SK-N-SH treated with all-trans-retinoic acid at 6 μM for 48 hours (cell line): ENCODE data around the gene NUDT21.

Experiments
- ATAC-seq: fragments of 200-7000 bp; cut with Tn5 transposase; 3 replicates; pipeline ENCODE4 v1.9.1; 2020; ENCODE audit warnings: mild to moderate bottlenecking, moderate library complexity
- BACH2 ChIP-seq: fragments of 250-450 bp; sonication (Bioruptor Pico); IDR thresholded peaks from 2 replicates; pipeline ENCODE4 v1.9.0; 2021; ENCODE audit warnings: mild to moderate bottlenecking, borderline replicate concordance
- CSDC2 ChIP-seq: fragments of 250-450 bp; sonication (Bioruptor Pico); IDR thresholded peaks from 2 replicates; pipeline ENCODE4 v1.5.0; 2020; ENCODE audit warnings: mild to moderate bottlenecking, moderate library complexity
- ESRRG ChIP-seq: fragments of 250-450 bp; sonication (Bioruptor Pico); IDR thresholded peaks from 2 replicates; pipeline ENCODE4 v1.6.1; 2021; ENCODE audit warnings: mild to moderate bottlenecking
- GLIS3 ChIP-seq: fragments of 250-450 bp; sonication (Bioruptor Pico); IDR thresholded peaks from 2 replicates; pipeline ENCODE4 v1.5.0; 2020; ENCODE audit warnings: mild to moderate bottlenecking, moderate library complexity
- ISL1 ChIP-seq: fragments of 250-450 bp; sonication (Bioruptor Pico); IDR thresholded peaks from 2 replicates; pipeline ENCODE4 v2.1.2; 2022; ENCODE audit warnings: mild to moderate bottlenecking, moderate library complexity
- OSR1 ChIP-seq: fragments of 250-450 bp; sonication (Bioruptor Pico); IDR thresholded peaks from 2 replicates; pipeline ENCODE4 v1.8.0; 2022; ENCODE audit warnings: moderate library complexity, mild to moderate bottlenecking, inconsistent platforms
- POU6F1 ChIP-seq: fragments of 250-450 bp; sonication (Bioruptor Pico); IDR thresholded peaks from 2 replicates; pipeline ENCODE4 v1.8.0; 2021; ENCODE audit warnings: low read depth, mild to moderate bottlenecking, moderate library complexity, borderline replicate concordance
- PPARA ChIP-seq: fragments of 250-450 bp; sonication (Bioruptor Pico); IDR thresholded peaks from 2 replicates; pipeline ENCODE4 v1.5.0; 2020; ENCODE audit warnings: mild to moderate bottlenecking, borderline replicate concordance
- RARB ChIP-seq: fragments of 250-450 bp; sonication (Bioruptor Pico); IDR thresholded peaks from 2 replicates; pipeline ENCODE4 v1.8.0; 2021; ENCODE audit warnings: mild to moderate bottlenecking, moderate library complexity
- SNAI2 ChIP-seq: fragments of 250-450 bp; sonication (Bioruptor Pico); IDR thresholded peaks from 2 replicates; pipeline ENCODE4 v1.5.0; 2020; ENCODE audit warnings: mild to moderate bottlenecking, moderate library complexity
- TCF4 ChIP-seq: fragments of 250-450 bp; sonication (Bioruptor Pico); IDR thresholded peaks from 2 replicates; pipeline ENCODE4 v1.8.0; 2021; ENCODE audit warnings: mild to moderate bottlenecking, moderate library complexity, borderline replicate concordance
- TOX ChIP-seq: fragments of 250-450 bp; sonication (Bioruptor Pico); IDR thresholded peaks from 2 replicates; pipeline ENCODE4 v1.8.0; 2021; ENCODE audit warnings: mild to moderate bottlenecking, moderate library complexity, borderline replicate concordance
- ZC3H10 ChIP-seq: fragments of 250-450 bp; sonication (Bioruptor Pico); IDR thresholded peaks from 2 replicates; pipeline ENCODE4 v1.5.1; 2021; ENCODE audit warnings: mild to moderate bottlenecking, moderate library complexity
- ZFP3 ChIP-seq: fragments of 250-450 bp; sonication (Bioruptor Pico); IDR thresholded peaks from 2 replicates; pipeline ENCODE4 v1.5.0; 2020; ENCODE audit warnings: mild to moderate bottlenecking, moderate library complexity
- ZFP30 ChIP-seq: fragments of 450-650 bp; formaldehyde crosslinking; IDR thresholded peaks from 2 replicates; pipeline ENCODE4 v1.5.0; 2022; ENCODE audit warnings: mild to moderate bottlenecking, moderate library complexity
- ZNF565 ChIP-seq: fragments of 450-650 bp; formaldehyde crosslinking; conservative IDR thresholded peaks from 2 replicates; pipeline ENCODE4 v1.5.0; 2020; ENCODE audit warnings: low read depth, mild to moderate bottlenecking, moderate library complexity
- ZNF8 ChIP-seq: fragments of 450-650 bp; formaldehyde crosslinking; IDR thresholded peaks from 2 replicates; pipeline ENCODE4 v1.5.0; 2020; ENCODE audit warnings: mild to moderate bottlenecking, moderate library complexity
- TF ChIP-seq, protein P1 (sequence below): fragments of 250-450 bp; sonication (Bioruptor Pico); IDR thresholded peaks from 2 replicates; pipeline ENCODE4 v1.5.1; 2021; ENCODE audit warnings: mild to moderate bottlenecking, moderate library complexity
- TF ChIP-seq, protein P2 (sequence below): fragments of 250-450 bp; sonication (Bioruptor Pico); IDR thresholded peaks from 2 replicates; pipeline ENCODE4 v1.8.0; 2020; ENCODE audit warnings: mild to moderate bottlenecking, moderate library complexity, borderline replicate concordance
- TF ChIP-seq, protein P3 (sequence below): fragments of 250-450 bp; sonication (Bioruptor Pico); IDR thresholded peaks from 2 replicates; pipeline ENCODE4 v1.5.1; 2020; ENCODE audit warnings: low read depth, mild to moderate bottlenecking, moderate library complexity

NUDT21 gene

DNA sequence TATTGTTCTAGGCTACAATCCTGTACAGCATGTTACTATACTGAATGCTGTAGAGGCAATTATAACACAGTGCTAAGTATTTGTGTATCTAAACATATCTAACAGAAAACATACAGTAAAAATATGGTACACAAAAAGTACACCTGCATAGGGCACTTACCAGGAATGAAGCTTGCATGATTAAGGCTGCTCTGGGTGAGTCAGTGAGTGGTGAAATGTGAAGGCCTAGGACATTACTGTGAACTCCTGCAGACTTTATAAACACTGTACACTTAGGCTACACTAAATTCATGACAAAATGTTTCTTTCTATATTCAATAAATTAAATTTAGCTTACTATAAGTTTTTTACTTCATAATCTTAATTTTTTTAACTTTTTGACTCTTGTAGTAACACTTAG lies 62.9 kb downstream of the NUDT21 start:
- no peak for ATAC-seq
- TF ChIP-seq SNAI2 (CRISPR knock-in tag), result no peak
- TF ChIP-seq CSDC2 (CRISPR knock-in tag), result no peak
- no peak for TF ChIP-seq TCF4 (CRISPR knock-in tag)
- TF ChIP-seq, protein P1, sequence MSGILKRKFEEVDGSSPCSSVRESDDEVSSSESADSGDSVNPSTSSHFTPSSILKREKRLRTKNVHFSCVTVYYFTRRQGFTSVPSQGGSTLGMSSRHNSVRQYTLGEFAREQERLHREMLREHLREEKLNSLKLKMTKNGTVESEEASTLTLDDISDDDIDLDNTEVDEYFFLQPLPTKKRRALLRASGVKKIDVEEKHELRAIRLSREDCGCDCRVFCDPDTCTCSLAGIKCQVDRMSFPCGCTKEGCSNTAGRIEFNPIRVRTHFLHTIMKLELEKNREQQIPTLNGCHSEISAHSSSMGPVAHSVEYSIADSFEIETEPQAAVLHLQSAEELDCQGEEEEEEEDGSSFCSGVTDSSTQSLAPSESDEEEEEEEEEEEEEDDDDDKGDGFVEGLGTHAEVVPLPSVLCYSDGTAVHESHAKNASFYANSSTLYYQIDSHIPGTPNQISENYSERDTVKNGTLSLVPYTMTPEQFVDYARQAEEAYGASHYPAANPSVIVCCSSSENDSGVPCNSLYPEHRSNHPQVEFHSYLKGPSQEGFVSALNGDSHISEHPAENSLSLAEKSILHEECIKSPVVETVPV (CRISPR knock-in tag), result no peak
- TF ChIP-seq GLIS3, result no peak
- TF ChIP-seq RARB, result no peak
- no peak for TF ChIP-seq ZFP30 (CRISPR knock-in tag)
- TF ChIP-seq OSR1 (CRISPR knock-in tag), result no peak
- no peak for TF ChIP-seq PPARA (CRISPR knock-in tag)
- no peak for TF ChIP-seq ZC3H10 (CRISPR knock-in tag)
- TF ChIP-seq ZFP3, result no peak
- TF ChIP-seq, protein P2, sequence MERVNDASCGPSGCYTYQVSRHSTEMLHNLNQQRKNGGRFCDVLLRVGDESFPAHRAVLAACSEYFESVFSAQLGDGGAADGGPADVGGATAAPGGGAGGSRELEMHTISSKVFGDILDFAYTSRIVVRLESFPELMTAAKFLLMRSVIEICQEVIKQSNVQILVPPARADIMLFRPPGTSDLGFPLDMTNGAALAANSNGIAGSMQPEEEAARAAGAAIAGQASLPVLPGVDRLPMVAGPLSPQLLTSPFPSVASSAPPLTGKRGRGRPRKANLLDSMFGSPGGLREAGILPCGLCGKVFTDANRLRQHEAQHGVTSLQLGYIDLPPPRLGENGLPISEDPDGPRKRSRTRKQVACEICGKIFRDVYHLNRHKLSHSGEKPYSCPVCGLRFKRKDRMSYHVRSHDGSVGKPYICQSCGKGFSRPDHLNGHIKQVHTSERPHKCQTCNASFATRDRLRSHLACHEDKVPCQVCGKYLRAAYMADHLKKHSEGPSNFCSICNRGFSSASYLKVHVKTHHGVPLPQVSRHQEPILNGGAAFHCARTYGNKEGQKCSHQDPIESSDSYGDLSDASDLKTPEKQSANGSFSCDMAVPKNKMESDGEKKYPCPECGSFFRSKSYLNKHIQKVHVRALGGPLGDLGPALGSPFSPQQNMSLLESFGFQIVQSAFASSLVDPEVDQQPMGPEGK (CRISPR knock-in tag), result no peak
- no peak for TF ChIP-seq ISL1 (CRISPR knock-in tag)
- TF ChIP-seq, protein P3, sequence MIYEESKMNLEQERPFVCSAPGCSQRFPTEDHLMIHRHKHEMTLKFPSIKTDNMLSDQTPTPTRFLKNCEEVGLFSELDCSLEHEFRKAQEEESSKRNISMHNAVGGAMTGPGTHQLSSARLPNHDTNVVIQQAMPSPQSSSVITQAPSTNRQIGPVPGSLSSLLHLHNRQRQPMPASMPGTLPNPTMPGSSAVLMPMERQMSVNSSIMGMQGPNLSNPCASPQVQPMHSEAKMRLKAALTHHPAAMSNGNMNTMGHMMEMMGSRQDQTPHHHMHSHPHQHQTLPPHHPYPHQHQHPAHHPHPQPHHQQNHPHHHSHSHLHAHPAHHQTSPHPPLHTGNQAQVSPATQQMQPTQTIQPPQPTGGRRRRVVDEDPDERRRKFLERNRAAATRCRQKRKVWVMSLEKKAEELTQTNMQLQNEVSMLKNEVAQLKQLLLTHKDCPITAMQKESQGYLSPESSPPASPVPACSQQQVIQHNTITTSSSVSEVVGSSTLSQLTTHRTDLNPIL (CRISPR knock-in tag), result no peak
- TF ChIP-seq ZNF8 (CRISPR knock-in tag), result no peak
- no peak for TF ChIP-seq ESRRG (CRISPR knock-in tag)
- no peak for TF ChIP-seq POU6F1 (CRISPR knock-in tag)

DNA sequence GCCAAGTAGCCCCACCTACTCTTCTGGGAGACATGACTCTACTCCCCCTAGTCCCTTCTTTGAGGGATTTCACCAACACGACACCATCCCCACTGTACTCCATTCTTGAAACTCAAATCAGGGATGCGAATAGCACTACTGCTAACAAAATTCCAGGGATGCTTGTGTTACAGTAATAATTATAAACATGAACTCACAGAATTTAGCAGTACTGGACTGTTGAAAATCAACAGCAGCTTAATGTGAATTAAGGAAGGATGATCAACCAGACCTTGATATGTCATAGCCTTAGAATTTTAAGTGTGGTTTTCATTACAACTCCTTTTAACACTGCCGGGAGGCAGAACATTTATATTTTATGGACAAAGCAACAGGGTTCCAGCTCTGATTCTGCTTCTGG lies 63.7 kb downstream of the NUDT21 start:
- TF ChIP-seq ZNF565 (CRISPR knock-in tag), result no peak
- no peak for TF ChIP-seq BACH2
- TF ChIP-seq PPARA (CRISPR knock-in tag), result no peak
- no peak for TF ChIP-seq ZNF8 (CRISPR knock-in tag)
- no peak for ATAC-seq

DNA sequence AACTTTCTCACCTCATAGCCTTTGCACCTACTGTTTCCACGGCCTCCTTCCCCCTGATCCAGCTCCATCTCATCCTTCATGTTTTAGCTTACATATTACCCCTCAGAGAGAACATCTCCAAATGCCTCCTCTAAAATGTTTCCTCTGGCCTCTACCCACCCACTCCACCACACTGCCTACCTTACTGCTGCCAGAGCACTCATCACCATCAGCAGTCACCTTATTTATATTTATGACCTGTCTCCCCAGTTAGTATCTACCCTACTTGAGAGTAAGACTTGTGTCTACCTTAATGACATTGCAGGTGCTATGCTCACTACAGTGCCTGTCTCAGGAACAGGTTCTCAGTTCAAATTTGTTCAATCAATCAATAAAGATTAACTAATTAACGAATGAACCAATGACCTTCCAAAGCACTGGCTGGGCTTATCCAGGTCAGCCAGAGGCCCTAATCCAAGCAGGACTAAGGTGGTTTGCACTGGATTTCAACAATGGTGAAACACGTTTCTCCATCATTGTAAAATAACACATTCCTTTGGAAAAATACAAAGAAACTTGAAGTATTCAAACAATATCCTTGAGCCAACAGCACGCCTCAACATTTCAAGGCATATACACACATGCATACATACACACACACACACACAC lies 66.9 kb downstream of the NUDT21 start:
- no peak for TF ChIP-seq PPARA (CRISPR knock-in tag)
- TF ChIP-seq CSDC2 (CRISPR knock-in tag), result no peak
- TF ChIP-seq ZNF8 (CRISPR knock-in tag), result no peak
- TF ChIP-seq SNAI2 (CRISPR knock-in tag), result no peak
- no peak for TF ChIP-seq ZC3H10 (CRISPR knock-in tag)
- TF ChIP-seq ZNF565 (CRISPR knock-in tag), result no peak
- TF ChIP-seq ZFP3, result no peak
- TF ChIP-seq RARB, result no peak
- TF ChIP-seq ZFP30 (CRISPR knock-in tag), result no peak
- no peak for TF ChIP-seq GLIS3
- TF ChIP-seq, protein P2 (CRISPR knock-in tag), result no peak
- TF ChIP-seq TOX (CRISPR knock-in tag), result no peak
- TF ChIP-seq ISL1 (CRISPR knock-in tag), result no peak
- ATAC-seq, result no peak
